CD14-positive monocyte (primary cell): ENCODE data around the gene LORICRIN. TPM values are rescaled to one million over a fixed set of nuclear protein-coding genes. Genes with fewer than 3 reads are reported as not detected.

Experiments
- DNase-seq, 3 donors: peaks; one replicate each; pipeline ENCODE4 v3.0.0-alpha.2; 2011 to 2022
- H2AFZ ChIP-seq: 2 replicates; pipeline ENCODE4 v1.6.0; 2012; ENCODE audit warnings: mild to moderate bottlenecking, low read depth, low read length, inconsistent platforms; ENCODE audit not compliant: insufficient read depth, poor library complexity, severe bottlenecking
- H3K27ac ChIP-seq, 2 donors: 1 replicate in 1 of 2; 2 replicates in 1 of 2; pipeline ENCODE4 v1.5.1; 2012 to 2013; ENCODE audit warnings: low read length in 2 of 2, control low read depth in 1 of 2, inconsistent platforms in 1 of 2, low read depth in 1 of 2, mild to moderate bottlenecking in 1 of 2
- H3K27me3 ChIP-seq, 2 donors: one replicate each; pipeline versions ENCODE4 v1.6.0 to v1.6.1; 2011 to 2013; ENCODE audit warnings: low read length in 2 of 2; ENCODE audit not compliant: control insufficient read depth in 2 of 2, insufficient read depth in 2 of 2
- H3K36me3 ChIP-seq, 2 donors: replicated peaks in 1 of 2; 1 replicate in 1 of 2; 2 replicates in 1 of 2; pipeline versions ENCODE4 v1.5.1 to v1.6.1; 2012 to 2013; ENCODE audit warnings: low read length in 2 of 2, control low read depth in 1 of 2, inconsistent platforms in 1 of 2, mild to moderate bottlenecking in 1 of 2; ENCODE audit not compliant: insufficient read depth in 2 of 2, control insufficient read depth in 1 of 2
- H3K4me1 ChIP-seq, 2 donors: 1 replicate in 1 of 2; 2 replicates in 1 of 2; pipeline versions ENCODE4 v1.5.1 to v1.6.1; 2012 to 2013; ENCODE audit warnings: low read length in 2 of 2, control low read depth in 1 of 2, inconsistent platforms in 1 of 2, mild to moderate bottlenecking in 1 of 2, moderate library complexity in 1 of 2; ENCODE audit not compliant: insufficient read depth in 2 of 2, control insufficient read depth in 1 of 2
- H3K4me2 ChIP-seq: replicated peaks from 2 replicates; pipeline ENCODE3; 2012; ENCODE audit warnings: low read length, moderate library complexity, mild to moderate bottlenecking; ENCODE audit not compliant: poor library complexity, severe bottlenecking; ENCODE audit errors: extremely low read depth
- H3K4me3 ChIP-seq, 3 experiments: fragments of 200-600 bp in 1 of 3; sonication (generic) in 1 of 3; replicated peaks in 1 of 3; 1 replicate in 2 of 3; 2 replicates in 1 of 3; pipeline ENCODE4 v1.5.1; 2011 to 2013; ENCODE audit warnings: low read length in 3 of 3, mild to moderate bottlenecking in 3 of 3, control low read depth in 2 of 3, low read depth in 2 of 3, inconsistent platforms in 1 of 3, moderate library complexity in 1 of 3
- H3K79me2 ChIP-seq: 2 replicates; pipeline ENCODE4 v1.6.0; 2012; ENCODE audit warnings: mild to moderate bottlenecking, control low read depth, inconsistent platforms, low read length, moderate library complexity; ENCODE audit not compliant: insufficient read depth
- H3K9ac ChIP-seq: 2 replicates; pipeline ENCODE4 v1.6.0; 2017; ENCODE audit warnings: low read length, mild to moderate bottlenecking; ENCODE audit not compliant: insufficient read depth, poor library complexity, severe bottlenecking
- H3K9me3 ChIP-seq, 2 donors: replicated peaks in 1 of 2; 1 replicate in 1 of 2; 2 replicates in 1 of 2; pipeline versions ENCODE4 v1.5.1 to v1.6.1; 2012 to 2013; ENCODE audit warnings: low read length in 2 of 2, control low read depth in 1 of 2; ENCODE audit not compliant: control insufficient read depth in 1 of 2, insufficient read depth in 1 of 2
- H4K20me1 ChIP-seq: 2 replicates; pipeline ENCODE4 v1.6.0; 2012; ENCODE audit warnings: mild to moderate bottlenecking, low read length, control low read depth, moderate library complexity; ENCODE audit not compliant: insufficient read depth
- H3K27ac Mint-ChIP-seq, 7 donors: one replicate each; pipeline ENCODE4 v1.8.0; 2020; ENCODE audit warnings: mild to moderate bottlenecking in 7 of 7, mixed read lengths in 7 of 7, moderate library complexity in 6 of 7, inconsistent platforms in 2 of 7
- H3K27me3 Mint-ChIP-seq, 3 donors: one replicate each; pipeline ENCODE4 v1.8.0; 2021 to 2022; ENCODE audit warnings: low read depth in 3 of 3, mild to moderate bottlenecking in 3 of 3, mixed read lengths in 3 of 3, moderate library complexity in 3 of 3, inconsistent platforms in 1 of 3
- H3K36me3 Mint-ChIP-seq, 2 donors: one replicate each; pipeline ENCODE4 v1.8.0; 2020; ENCODE audit warnings: mixed read lengths in 2 of 2, inconsistent platforms in 1 of 2, mild to moderate bottlenecking in 1 of 2
- H3K4me1 Mint-ChIP-seq: one replicate; pipeline ENCODE4 v1.8.0; 2020; ENCODE audit warnings: mild to moderate bottlenecking, mixed read lengths
- H3K4me3 Mint-ChIP-seq, 2 donors: one replicate each; pipeline ENCODE4 v1.8.0; 2020; ENCODE audit warnings: mild to moderate bottlenecking in 2 of 2, mixed read lengths in 2 of 2, moderate library complexity in 1 of 2
- H3K9me3 Mint-ChIP-seq, 7 donors: one replicate each; pipeline ENCODE4 v1.8.0; 2020 to 2022; ENCODE audit warnings: mixed read lengths in 7 of 7, mild to moderate bottlenecking in 6 of 7, moderate library complexity in 6 of 7, inconsistent platforms in 2 of 7
- CTCF ChIP-seq: fragments of 200-600 bp; IDR thresholded peaks from one replicate; pipeline ENCODE4 v1.8.0; 2022; ENCODE audit warnings: antibody characterized with exemption, mild to moderate bottlenecking
- WGBS: methylation state at CpG from one replicate; pipeline ENCODE4 v1.1.5; 2013; ENCODE audit warnings: missing lambda C conversion rate; ENCODE audit not compliant: insufficient coverage; 5-methylcytosine and 5-hydroxymethylcytosine counted together
- intact Hi-C, 2 donors: fragments of 100-400 bp; cut with micrococcal nuclease; formaldehyde crosslinking; loops; one replicate each; pipeline versions ENCODE4 v1.15.0 to v1.15.1; 2023
- polyA plus RNA-seq, 3 donors: library from polyadenylated mRNA; depleted of rRNA in 1 of 3; unstranded in 2 of 3; stranded (reverse) in 1 of 3; fragments of 300-500 nt in 2 of 3; fragments of >200 nt in 1 of 3; fragmentation: Illumina TruSeq in 2 of 3; gene quantifications; 1 replicate in 2 of 3; 2 replicates in 1 of 3; pipeline ENCODE4 v1.2.3, GENCODE V29; 2012 to 2021

The LORICRIN gene
- polyA plus RNA-seq, 3 donors, result not detected

GRCh38 chr1:153212201-153212600 lies 47.3 kb upstream of the LORICRIN start:
- Histone ChIP-seq H3K79me2 (no peaks in the 10 kb centered on the region), H3K9me3 (no peaks in the 10 kb centered on the region), H4K20me1 (no peaks in the 10 kb centered on the region), H2AFZ (no peak overlapping the region), H3K36me3 (no peaks in the 10 kb centered on the region), H3K4me2 (no peak overlapping the region), H3K27ac (no peak overlapping the region), H3K27me3 (peaks cover 4 to 6% of the 10 kb centered on the region in 2 donors), H3K4me3 (no peak overlapping the region), H3K4me1 (no peaks in the 10 kb centered on the region), H3K9ac (no peak overlapping the region)
- Mint-ChIP-seq H3K27me3 (peaks cover 14 to 35% (median 20%) of the 10 kb centered on the region in 3 donors), H3K4me3 (no peak overlapping the region), H3K27ac (no peak overlapping the region), H3K36me3 (no peaks in the 10 kb centered on the region), H3K9me3 (no peaks in the 10 kb centered on the region), H3K4me1 (no peaks in the 10 kb centered on the region)
- DNase-seq, result no peak
- WGBS, result no CpG with 5 or more reads among the region's 5 CpGs
- intact Hi-C loops, result no loop called here
- no peak for TF ChIP-seq CTCF

- H3K9ac ChIP-seq, result no peak overlapping the region
- Mint-ChIP-seq H3K4me3 (no peak overlapping the region), H3K27me3 (peaks cover 14 to 40% (median 18%) of the 10 kb centered on the region in 3 donors), H3K4me1 (no peaks in the 10 kb centered on the region), H3K36me3 (no peaks in the 10 kb centered on the region), H3K27ac (no peak overlapping the region), H3K9me3 (no peaks in the 10 kb centered on the region)
- no peaks in the 10 kb centered on the region for H3K4me1 ChIP-seq
- H4K20me1 ChIP-seq, result no peaks in the 10 kb centered on the region
- H3K4me3 ChIP-seq, result no peak overlapping the region
- H2AFZ ChIP-seq, result no peak overlapping the region
- no peaks in the 10 kb centered on the region for H3K36me3 ChIP-seq
- no peaks in the 10 kb centered on the region for H3K9me3 ChIP-seq
- H3K27me3 ChIP-seq, result peaks cover 4 to 6% of the 10 kb centered on the region in 2 donors
- H3K27ac ChIP-seq, result no peak overlapping the region
- intact Hi-C loops, result no loop called here
- H3K79me2 ChIP-seq, result no peaks in the 10 kb centered on the region
- TF ChIP-seq CTCF, result no peak
- DNase-seq, result no peak
- WGBS, result 80% methylated on average over 1 of the region's 4 CpGs
- H3K4me2 ChIP-seq, result no peak overlapping the region
Measured at GRCh38 chr1:153213519-153213918, 46.0 kb upstream of the LORICRIN start.
